ENCODE results near the gene NBEAL2.

DNA sequence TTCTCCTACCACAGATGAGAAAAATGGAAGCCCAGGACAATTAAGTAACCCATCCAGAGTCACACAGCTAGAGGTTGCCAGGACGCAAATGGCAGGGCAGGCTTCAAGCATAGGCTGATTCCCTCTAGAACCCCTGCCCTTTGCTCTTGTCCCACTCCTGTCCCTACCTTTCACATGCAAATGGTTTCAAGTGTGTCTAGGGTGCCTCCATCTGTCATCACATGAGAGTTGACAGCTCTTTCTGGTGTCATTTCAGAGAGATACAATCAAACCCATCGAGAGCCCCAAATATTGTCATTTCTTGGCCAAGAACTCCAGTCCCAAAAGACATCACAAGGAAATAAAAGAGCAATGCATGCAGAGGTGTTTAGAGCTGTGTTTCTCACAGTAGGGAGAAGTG is 26.7 kb upstream of the NBEAL2 start:
- TF ChIP-seq, protein P1, sequence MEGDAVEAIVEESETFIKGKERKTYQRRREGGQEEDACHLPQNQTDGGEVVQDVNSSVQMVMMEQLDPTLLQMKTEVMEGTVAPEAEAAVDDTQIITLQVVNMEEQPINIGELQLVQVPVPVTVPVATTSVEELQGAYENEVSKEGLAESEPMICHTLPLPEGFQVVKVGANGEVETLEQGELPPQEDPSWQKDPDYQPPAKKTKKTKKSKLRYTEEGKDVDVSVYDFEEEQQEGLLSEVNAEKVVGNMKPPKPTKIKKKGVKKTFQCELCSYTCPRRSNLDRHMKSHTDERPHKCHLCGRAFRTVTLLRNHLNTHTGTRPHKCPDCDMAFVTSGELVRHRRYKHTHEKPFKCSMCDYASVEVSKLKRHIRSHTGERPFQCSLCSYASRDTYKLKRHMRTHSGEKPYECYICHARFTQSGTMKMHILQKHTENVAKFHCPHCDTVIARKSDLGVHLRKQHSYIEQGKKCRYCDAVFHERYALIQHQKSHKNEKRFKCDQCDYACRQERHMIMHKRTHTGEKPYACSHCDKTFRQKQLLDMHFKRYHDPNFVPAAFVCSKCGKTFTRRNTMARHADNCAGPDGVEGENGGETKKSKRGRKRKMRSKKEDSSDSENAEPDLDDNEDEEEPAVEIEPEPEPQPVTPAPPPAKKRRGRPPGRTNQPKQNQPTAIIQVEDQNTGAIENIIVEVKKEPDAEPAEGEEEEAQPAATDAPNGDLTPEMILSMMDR (IDR thresholded peaks at IDR 0.05) = no peak
- TF ChIP-seq POLR2A (IDR thresholded peaks at IDR 0.05) = no peak
